Measurements from ENCODE around the gene PLXNB2. TPM values are rescaled to one million over a fixed set of nuclear protein-coding genes. Genes with fewer than 3 reads are reported as not detected.

Gene PLXNB2
- total and polyA plus RNA-seq, 2 donors from 2014 or later = 128 to 383 TPM

DNA sequence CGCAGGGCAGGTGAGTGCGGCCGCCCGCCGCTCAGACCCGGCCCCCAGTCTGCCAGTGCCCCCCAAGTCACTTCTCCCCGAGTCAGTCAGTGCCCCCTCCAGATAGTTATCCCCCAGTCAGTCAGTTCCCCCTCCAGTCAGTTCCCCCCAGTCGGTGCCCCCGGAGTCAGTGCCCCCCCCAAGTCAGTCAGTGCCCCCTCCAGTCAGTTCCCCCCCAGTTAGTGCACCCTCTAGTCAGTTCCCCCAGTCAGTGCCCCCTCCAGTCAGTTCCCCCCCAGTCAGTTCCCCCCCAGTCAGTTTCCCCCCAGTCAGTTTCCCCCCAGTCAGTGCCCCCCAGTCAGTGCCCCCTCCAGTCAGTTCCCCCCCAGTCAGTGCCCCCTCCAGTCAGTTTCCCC, 36.1 kb upstream of the PLXNB2 start:
- peaks cover 0 to 11% (median 0%) of the 10 kb centered on the region in 3 donors for H3K4me1 ChIP-seq (ENCODE audit: control insufficient read depth in 2 of 3, insufficient read depth in 2 of 3, low read depth in 1 of 3, low read length in 3 of 3)

DNA sequence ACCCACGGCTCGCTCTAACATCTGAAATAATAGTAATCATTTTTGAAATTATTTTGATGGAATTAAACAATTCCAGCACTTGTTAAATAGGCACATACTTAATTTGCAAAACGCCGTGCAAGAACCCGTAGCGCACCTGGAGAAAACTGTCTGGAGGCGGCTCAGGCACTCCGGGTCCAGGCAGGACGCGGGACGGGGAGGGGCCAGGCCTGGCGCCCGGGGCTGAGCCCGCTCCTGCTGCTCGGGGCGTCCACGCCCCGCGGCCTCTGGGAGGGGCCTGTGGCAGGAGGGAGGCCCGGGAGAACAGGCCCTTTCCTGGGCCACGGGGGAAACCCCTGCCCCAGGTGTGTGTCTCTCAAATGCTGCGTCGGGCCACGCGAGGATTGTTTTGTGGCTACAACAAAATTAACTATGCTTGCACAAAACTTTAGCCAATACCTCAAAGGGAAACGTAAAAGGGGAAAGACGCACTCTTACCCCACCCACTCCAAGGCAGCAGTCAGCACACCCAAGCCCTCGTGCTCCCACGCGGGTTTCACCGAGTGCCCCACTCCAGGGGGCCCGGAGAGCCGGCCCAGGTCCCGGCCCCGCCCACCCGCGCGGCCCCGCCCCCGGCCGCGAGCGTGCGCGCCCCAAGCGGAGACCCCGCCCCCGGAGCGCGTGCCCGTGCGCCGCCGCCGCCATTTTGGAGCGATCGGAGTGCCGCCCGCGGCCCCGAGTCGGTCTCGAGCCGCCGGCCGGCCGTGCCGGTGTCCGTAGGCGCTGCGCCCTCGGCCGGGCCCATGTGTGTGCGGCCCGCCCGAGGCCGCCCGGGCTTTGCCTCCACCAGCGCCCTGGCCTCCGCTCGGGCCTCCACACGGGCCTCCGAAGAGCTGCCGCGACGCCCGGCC, 35.5 kb upstream of the PLXNB2 start, which contains the start of gene PPP6R2:
PPP6R2 (plus strand) TSS at position 677 of the 890 bp plus-strand sequence. CDS start 50,582 bp downstream, outside the sequence.
- no peaks in the 10 kb centered on the region for H3K27me3 ChIP-seq (ENCODE audit: control insufficient read depth, insufficient read depth, low read length)
- H3K36me3 ChIP-seq (ENCODE audit: control insufficient read depth in 2 of 3, insufficient read depth in 3 of 3, low read length in 3 of 3) = peaks cover 0 to 2% (median 0%) of the 10 kb centered on the region in 3 donors
- peak within 1 kb of the TSS; percentile 67 to 71 (median 69) for H3K4me3 ChIP-seq (ENCODE audit: low read length in 3 of 3)
- peak within 1 kb of the TSS; percentile 43 to 85 (median 69) for H3K9ac ChIP-seq (ENCODE audit: low read length in 3 of 3)
- peaks cover 0 to 12% (median 0%) of the 10 kb centered on the region in 3 donors for H3K9me3 ChIP-seq (ENCODE audit: control insufficient read depth in 2 of 3, insufficient read depth in 1 of 3, low read length in 3 of 3)
- DNase-seq (peak; percentile 65 to 93 (median 85)), FAIRE-seq (no peak)
- H3K27ac ChIP-seq (ENCODE audit: low read depth in 2 of 2, low read length in 2 of 2) = peak within 1 kb of the TSS; percentile 60 to 67
- TF ChIP-seq, protein P1, sequence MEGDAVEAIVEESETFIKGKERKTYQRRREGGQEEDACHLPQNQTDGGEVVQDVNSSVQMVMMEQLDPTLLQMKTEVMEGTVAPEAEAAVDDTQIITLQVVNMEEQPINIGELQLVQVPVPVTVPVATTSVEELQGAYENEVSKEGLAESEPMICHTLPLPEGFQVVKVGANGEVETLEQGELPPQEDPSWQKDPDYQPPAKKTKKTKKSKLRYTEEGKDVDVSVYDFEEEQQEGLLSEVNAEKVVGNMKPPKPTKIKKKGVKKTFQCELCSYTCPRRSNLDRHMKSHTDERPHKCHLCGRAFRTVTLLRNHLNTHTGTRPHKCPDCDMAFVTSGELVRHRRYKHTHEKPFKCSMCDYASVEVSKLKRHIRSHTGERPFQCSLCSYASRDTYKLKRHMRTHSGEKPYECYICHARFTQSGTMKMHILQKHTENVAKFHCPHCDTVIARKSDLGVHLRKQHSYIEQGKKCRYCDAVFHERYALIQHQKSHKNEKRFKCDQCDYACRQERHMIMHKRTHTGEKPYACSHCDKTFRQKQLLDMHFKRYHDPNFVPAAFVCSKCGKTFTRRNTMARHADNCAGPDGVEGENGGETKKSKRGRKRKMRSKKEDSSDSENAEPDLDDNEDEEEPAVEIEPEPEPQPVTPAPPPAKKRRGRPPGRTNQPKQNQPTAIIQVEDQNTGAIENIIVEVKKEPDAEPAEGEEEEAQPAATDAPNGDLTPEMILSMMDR (IDR thresholded peaks at IDR 0.05; ENCODE audit: borderline replicate concordance, extremely low read depth, insufficient read depth) = no peak
- H3K4me1 ChIP-seq (ENCODE audit: control insufficient read depth in 2 of 3, insufficient read depth in 2 of 3, low read depth in 1 of 3, low read length in 3 of 3) = peaks cover 0 to 11% (median 0%) of the 10 kb centered on the region in 3 donors
- intact Hi-C loops (cut with DNase I) = no loop called here

More for the DNA sequence above, 36.1 kb upstream of the PLXNB2 start:
- Histone ChIP-seq H3K27me3 (ENCODE audit: control insufficient read depth, insufficient read depth, low read length) (no peaks in the 10 kb centered on the region), H3K4me3 (ENCODE audit: low read length in 3 of 3) (peak overlapping the region; percentile 41 to 69 (median 55)), H3K9ac (ENCODE audit: low read length in 3 of 3) (peak overlapping the region in 2 of 3 donors; percentile 69 to 85), H3K36me3 (ENCODE audit: control insufficient read depth in 2 of 3, insufficient read depth in 3 of 3, low read length in 3 of 3) (peaks cover 0 to 2% (median 0%) of the 10 kb centered on the region in 3 donors), H3K27ac (ENCODE audit: low read depth in 2 of 2, low read length in 2 of 2) (peak overlapping the region; percentile 43 to 60), H3K9me3 (ENCODE audit: control insufficient read depth in 2 of 3, insufficient read depth in 1 of 3, low read length in 3 of 3) (peaks cover 0 to 10% (median 0%) of the 10 kb centered on the region in 3 donors)
- TF ChIP-seq, protein P1 (IDR thresholded peaks at IDR 0.05; ENCODE audit: borderline replicate concordance, extremely low read depth, insufficient read depth) = no peak
- no peak for FAIRE-seq
- intact Hi-C loops (cut with DNase I) = no loop called here
- no peak for DNase-seq

DNA sequence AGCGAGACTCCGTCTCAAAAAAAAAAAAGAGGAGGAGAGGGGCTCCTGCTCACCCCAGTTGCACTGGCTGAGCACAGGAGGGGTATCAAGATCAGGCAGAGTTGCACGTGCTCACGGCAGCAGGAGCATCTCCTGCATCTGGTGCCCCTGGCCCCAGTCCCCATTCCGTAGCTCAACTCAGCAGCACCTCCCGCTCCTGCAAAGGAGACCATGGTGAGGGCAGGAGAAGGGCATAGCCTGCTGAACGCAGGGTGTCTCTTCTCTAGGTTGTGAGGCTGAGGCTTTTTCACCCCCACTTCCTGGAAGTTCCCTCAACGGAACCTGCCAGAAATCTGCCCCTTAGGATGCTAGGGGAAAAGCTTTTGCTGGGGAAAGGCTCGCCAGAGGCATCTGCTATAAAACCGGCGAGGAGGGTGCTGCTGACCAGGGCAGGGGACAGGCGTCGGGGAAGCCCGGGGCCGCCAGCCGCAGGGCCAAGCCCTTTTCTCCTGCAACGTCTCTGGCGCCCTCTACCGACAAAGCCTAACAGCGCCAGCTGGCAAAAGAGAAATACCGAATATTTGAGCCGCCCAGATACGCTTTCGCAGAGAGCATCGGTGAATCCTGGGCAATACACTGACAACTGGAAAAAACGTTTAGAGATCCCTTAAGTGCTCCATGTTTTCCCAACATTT, 34.7 kb upstream of the PLXNB2 start:
- H3K27me3 ChIP-seq (ENCODE audit: control insufficient read depth, insufficient read depth, low read length) = no peaks in the 10 kb centered on the region
- TF ChIP-seq, protein P1 (IDR thresholded peaks at IDR 0.05; ENCODE audit: borderline replicate concordance, extremely low read depth, insufficient read depth) = peak; percentile 98
- DNase-seq (peak; percentile 90 to 95 (median 92)), FAIRE-seq (no peak)
- H3K4me3 ChIP-seq (ENCODE audit: low read length in 3 of 3) = peak overlapping the region; percentile 18 to 69 (median 40)
- H3K9me3 ChIP-seq (ENCODE audit: control insufficient read depth in 2 of 3, insufficient read depth in 1 of 3, low read length in 3 of 3) = peaks cover 0 to 14% (median 0%) of the 10 kb centered on the region in 3 donors
- H3K36me3 ChIP-seq (ENCODE audit: control insufficient read depth in 2 of 3, insufficient read depth in 3 of 3, low read length in 3 of 3) = peaks cover 0 to 2% (median 0%) of the 10 kb centered on the region in 3 donors
- H3K4me1 ChIP-seq (ENCODE audit: control insufficient read depth in 2 of 3, insufficient read depth in 2 of 3, low read depth in 1 of 3, low read length in 3 of 3) = peaks cover 0 to 11% (median 0%) of the 10 kb centered on the region in 3 donors
- intact Hi-C loops (cut with DNase I) = no loop called here
- H3K9ac ChIP-seq (ENCODE audit: low read length in 3 of 3) = peak overlapping the region in 2 of 3 donors; percentile 9 to 27
- H3K27ac ChIP-seq (ENCODE audit: low read depth in 2 of 2, low read length in 2 of 2) = no peak overlapping the region

All from kidney (tissue), 14 donors.